ENCODE results near the gene HES4. TPM values are rescaled to one million over a fixed set of nuclear protein-coding genes. Genes with fewer than 3 reads are reported as not detected.

Gene HES4
- total RNA-seq, 1 experiment from 2014 or later = 18.5 TPM

DNA sequence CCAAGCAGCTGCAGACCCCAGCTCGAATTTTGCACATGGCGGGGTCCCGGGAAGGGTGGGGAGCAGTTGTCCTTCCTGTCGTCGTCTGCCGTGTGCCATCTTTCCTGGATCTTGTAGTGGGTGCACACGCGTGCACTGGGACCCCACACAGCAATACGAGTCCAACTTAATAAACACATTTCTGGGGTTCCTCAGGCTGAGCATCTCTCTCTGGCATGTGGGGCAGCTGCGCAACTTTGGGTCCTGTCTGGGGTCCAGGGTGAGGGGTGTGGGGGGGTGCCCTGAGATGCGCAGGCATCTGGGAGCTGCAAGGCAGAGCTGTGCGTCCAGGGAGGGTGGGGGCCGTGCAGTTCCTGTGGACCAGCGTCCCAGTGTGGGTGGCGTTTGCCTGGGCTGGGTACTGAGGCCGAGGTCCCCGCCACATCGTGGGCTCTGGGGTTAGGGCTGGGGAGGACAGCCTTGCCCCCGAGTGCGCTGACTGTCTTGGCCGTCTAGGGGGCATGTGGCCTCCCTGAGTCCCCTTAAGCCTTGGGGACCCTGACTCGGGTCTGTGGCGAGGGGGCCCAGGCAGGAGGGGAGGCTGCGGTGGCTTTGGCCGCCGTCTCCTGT, 34.3 kb downstream of the HES4 start:
- ChIA-PET CTCF (no interaction called here), POLR2A (ENCODE audit: low non-redundant PET) (no interaction called here)
- Histone ChIP-seq H3K9me3 (ENCODE audit: low read depth, low read length, poor library complexity, severe bottlenecking) (no peaks in the 10 kb centered on the region), H3K4me1 (ENCODE audit: insufficient read depth, low read length, poor library complexity, severe bottlenecking) (peaks cover 8% of the 10 kb centered on the region), H3K4me3 (ENCODE audit: low read depth, low read length, poor library complexity, severe bottlenecking) (no peak overlapping the region), H3K36me3 (ENCODE audit: insufficient read depth, low read length, poor library complexity, severe bottlenecking) (peaks cover 6% of the 10 kb centered on the region), H3K27me3 (replicated peaks; ENCODE audit: insufficient read depth, low read depth, low read length, poor library complexity) (peaks cover 7% of the 10 kb centered on the region), H3K27ac (ENCODE audit: low read depth, low read length, poor library complexity, severe bottlenecking) (no peak overlapping the region)
- TF ChIP-seq, protein P1, sequence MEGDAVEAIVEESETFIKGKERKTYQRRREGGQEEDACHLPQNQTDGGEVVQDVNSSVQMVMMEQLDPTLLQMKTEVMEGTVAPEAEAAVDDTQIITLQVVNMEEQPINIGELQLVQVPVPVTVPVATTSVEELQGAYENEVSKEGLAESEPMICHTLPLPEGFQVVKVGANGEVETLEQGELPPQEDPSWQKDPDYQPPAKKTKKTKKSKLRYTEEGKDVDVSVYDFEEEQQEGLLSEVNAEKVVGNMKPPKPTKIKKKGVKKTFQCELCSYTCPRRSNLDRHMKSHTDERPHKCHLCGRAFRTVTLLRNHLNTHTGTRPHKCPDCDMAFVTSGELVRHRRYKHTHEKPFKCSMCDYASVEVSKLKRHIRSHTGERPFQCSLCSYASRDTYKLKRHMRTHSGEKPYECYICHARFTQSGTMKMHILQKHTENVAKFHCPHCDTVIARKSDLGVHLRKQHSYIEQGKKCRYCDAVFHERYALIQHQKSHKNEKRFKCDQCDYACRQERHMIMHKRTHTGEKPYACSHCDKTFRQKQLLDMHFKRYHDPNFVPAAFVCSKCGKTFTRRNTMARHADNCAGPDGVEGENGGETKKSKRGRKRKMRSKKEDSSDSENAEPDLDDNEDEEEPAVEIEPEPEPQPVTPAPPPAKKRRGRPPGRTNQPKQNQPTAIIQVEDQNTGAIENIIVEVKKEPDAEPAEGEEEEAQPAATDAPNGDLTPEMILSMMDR (conservative IDR thresholded peaks at IDR 0.05; ENCODE audit: low read depth, low read length) = no peak
- TF ChIP-seq EZH2 (IDR thresholded peaks at IDR 0.05; ENCODE audit: borderline replicate concordance, low read depth, low read length, poor library complexity, severe bottlenecking) = no peak
- no TSS peak for BruUV-seq (replicated peaks)
- intact Hi-C loops (cut with micrococcal nuclease; ENCODE audit: unreplicated experiment) = no loop called here
- DNase-seq (ENCODE audit: low spot score) = no peak

DNA sequence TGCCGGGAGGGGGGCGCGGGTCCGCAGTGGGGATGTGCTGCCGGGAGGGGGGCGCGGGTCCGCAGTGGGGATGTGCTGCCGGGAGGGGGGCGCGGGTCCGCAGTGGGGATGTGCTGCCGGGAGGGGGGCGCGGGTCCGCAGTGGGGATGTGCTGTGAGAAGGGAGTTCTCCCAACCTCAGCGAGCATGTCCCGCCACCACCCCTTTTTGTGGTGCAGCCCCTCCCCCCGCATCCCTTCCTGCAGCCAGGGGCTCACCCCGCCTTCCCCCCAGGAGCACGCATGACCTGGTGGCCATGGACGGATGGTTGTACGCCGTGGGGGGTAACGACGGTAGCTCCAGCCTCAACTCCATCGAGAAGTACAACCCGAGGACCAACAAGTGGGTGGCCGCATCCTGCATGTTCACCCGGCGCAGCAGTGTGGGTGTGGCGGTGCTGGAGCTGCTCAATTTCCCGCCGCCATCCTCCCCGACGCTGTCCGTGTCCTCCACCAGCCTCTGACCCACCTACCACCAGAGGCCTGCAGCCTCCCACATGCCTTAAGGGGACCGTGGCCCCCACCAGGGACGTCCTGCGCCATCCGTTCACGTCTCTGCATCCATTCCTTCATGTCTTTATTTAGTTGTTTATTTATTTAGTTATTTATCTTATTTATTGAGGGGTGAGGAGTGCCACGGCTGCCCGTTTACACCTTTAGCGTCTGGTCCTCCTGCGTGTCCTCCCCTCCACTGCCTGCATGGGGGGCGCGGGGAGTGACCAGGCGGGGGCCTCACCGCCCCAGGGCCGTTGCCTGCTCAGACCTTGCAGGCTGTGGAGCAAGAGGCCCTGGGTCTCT, 35.0 kb downstream of the HES4 start:
- H3K9me3 ChIP-seq (ENCODE audit: low read depth, low read length, poor library complexity, severe bottlenecking) = no peaks in the 10 kb centered on the region
- no peak for DNase-seq (ENCODE audit: low spot score)
- H3K27ac ChIP-seq (ENCODE audit: low read depth, low read length, poor library complexity, severe bottlenecking) = no peak overlapping the region
- BruUV-seq (replicated peaks) = no TSS peak
- peaks cover 8% of the 10 kb centered on the region for H3K4me1 ChIP-seq (ENCODE audit: insufficient read depth, low read length, poor library complexity, severe bottlenecking)
- H3K27me3 ChIP-seq (replicated peaks; ENCODE audit: insufficient read depth, low read depth, low read length, poor library complexity) = no peaks in the 10 kb centered on the region
- POLR2A ChIA-PET (ENCODE audit: low non-redundant PET) = no interaction called here
- CTCF ChIA-PET = no interaction called here
- intact Hi-C loops (cut with micrococcal nuclease; ENCODE audit: unreplicated experiment) = no loop called here
- no peak overlapping the region for H3K4me3 ChIP-seq (ENCODE audit: low read depth, low read length, poor library complexity, severe bottlenecking)
- peaks cover 6% of the 10 kb centered on the region for H3K36me3 ChIP-seq (ENCODE audit: insufficient read depth, low read length, poor library complexity, severe bottlenecking)
- TF ChIP-seq, protein P1 (conservative IDR thresholded peaks at IDR 0.05; ENCODE audit: low read depth, low read length) = no peak
- no peak for TF ChIP-seq EZH2 (IDR thresholded peaks at IDR 0.05; ENCODE audit: borderline replicate concordance, low read depth, low read length, poor library complexity, severe bottlenecking)

DNA sequence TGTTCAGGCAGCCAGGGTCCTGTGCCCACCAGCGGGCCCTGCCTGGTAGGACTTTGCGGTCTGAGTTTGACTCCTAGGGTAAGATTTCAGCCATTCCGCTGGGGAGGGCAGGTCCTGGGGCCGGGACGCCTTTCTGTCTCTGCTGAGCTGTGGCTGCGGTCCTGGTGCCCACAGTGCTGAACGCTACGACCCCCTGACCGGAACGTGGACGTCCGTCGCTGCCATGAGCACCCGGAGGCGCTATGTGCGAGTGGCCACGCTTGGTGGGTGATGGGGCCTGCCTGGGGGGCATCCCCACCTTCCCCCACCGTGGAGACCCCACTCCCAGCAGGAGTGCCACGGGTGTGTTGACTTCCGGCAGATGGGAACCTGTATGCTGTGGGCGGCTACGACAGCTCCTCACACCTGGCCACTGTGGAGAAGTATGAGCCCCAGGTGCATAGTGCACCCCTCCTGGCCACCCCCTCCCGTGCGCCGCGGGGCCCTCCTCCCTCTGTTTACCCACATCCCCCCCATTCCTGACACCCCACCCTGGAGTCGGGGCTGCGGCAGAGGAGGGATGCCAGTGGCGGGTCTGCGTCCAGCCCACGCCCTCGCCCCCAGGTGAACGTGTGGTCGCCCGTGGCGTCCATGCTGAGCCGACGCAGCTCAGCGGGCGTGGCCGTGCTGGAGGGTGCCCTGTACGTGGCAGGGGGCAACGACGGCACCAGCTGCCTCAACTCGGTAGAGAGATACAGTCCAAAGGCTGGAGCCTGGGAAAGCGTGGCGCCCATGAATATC, 36.0 kb downstream of the HES4 start:
- TF ChIP-seq, protein P1 (conservative IDR thresholded peaks at IDR 0.05; ENCODE audit: low read depth, low read length) = no peak
- H3K4me1 ChIP-seq (ENCODE audit: insufficient read depth, low read length, poor library complexity, severe bottlenecking) = peaks cover 8% of the 10 kb centered on the region
- CTCF ChIA-PET = no interaction called here
- no peak overlapping the region for H3K27ac ChIP-seq (ENCODE audit: low read depth, low read length, poor library complexity, severe bottlenecking)
- peaks cover 6% of the 10 kb centered on the region for H3K36me3 ChIP-seq (ENCODE audit: insufficient read depth, low read length, poor library complexity, severe bottlenecking)
- intact Hi-C loops (cut with micrococcal nuclease; ENCODE audit: unreplicated experiment) = no loop called here
- no TSS peak for BruUV-seq (replicated peaks)
- POLR2A ChIA-PET (ENCODE audit: low non-redundant PET) = no interaction called here
- no peak overlapping the region for H3K4me3 ChIP-seq (ENCODE audit: low read depth, low read length, poor library complexity, severe bottlenecking)
- no peak for DNase-seq (ENCODE audit: low spot score)
- no peaks in the 10 kb centered on the region for H3K9me3 ChIP-seq (ENCODE audit: low read depth, low read length, poor library complexity, severe bottlenecking)
- H3K27me3 ChIP-seq (replicated peaks; ENCODE audit: insufficient read depth, low read depth, low read length, poor library complexity) = no peaks in the 10 kb centered on the region

Measured in A673 (cell line).